ENCODE results near the gene MYBPC3.

DNA sequence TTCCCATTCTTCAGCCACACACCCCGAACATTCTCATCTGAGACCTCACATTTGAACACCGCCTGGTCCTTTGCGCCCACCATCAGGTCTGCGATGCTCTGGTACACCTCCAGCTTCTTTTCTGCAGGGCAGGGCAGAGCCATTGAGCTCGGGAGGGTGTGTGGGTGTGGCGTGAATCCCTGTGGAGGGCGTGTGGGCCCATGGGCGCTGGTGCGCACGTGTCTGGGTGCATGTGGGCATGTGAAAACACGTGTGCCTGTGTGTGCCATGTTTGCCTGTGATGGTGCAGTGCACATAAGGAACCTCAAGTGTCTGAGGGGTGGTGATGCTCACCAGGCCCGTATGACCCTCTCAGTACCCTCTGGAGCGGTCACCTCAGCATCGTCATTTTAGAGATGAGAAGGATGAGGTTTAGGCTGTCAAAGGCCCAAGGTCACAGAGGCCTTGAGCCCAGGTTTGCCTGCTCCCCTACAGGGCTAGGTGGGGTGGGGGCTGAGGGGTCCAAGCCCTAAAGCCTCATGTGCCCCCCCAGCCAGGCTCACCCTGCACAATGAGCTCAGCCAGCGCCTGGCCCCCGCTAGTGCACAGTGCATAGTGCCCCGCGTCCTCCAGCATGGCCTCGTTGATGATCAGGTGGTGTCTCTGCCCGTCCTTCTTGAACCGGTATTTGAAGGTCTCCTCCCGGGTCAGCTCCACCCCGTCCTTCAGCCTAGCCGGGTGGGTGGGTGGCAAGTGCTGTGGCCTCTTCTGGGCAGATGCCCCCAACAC is 10.3 kb downstream of the MYBPC3 start:
- TF ChIP-seq CTCF (conservative IDR thresholded peaks at IDR 0.05 in 1 of 2, IDR thresholded peaks at IDR 0.05 in 1 of 2; ENCODE audit: low read depth in 1 of 2, low read length in 2 of 2) = no peak
- TF ChIP-seq EZH2 (IDR thresholded peaks at IDR 0.05; ENCODE audit: low read length, missing control alignments) = no peak
